Measurements from ENCODE around the gene ADGRV1.
"Not testable (repeated sequence)": the region's sequence is repeated elsewhere in the genome, so short reads cannot be mapped to it uniquely, and the experiment has no call there.

The ADGRV1 gene

DNA sequence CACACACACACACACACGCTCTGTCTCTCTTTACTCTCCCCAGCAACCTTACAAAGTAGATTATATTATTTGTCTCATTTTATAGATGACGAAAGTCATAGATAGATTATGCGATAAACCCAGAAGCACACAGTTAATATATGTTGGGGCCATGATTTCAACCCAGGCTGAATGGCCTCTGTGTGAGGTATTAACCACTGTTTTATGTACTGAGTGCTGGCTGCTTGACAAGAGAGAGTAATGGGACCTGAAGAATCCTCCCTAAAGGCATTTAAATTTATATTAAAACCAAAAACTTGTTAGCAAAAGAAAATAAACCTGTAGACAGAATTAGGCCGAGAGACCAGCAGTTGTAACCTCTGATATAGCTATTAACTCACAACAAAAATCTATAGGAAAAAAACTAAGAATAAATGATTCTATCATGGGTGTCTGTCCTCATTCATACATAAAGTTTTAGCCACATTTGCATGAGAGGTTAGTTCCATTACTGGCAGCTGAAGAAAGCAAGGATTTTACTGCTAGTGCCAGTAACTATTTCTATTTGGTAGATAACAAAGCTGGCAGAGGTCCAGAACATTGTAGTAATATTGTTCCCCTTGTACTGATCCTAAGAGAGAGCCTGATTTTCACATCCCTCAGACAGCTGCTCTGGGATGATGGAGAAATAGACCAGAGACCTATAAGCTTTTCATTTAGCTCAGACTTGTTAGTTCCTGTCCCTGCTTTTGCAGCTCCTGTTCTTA is 250.9 kb downstream of the ADGRV1 start:
- Histone ChIP-seq H3K27ac (replicated peaks) (no peak overlapping the region), H3K4me3 (replicated peaks; ENCODE audit: insufficient read depth, low read length) (no peak overlapping the region), H3K27me3 (ENCODE audit: insufficient read depth, poor library complexity, severe bottlenecking) (no peaks in the 10 kb centered on the region)
- TF ChIP-seq, protein P1, sequence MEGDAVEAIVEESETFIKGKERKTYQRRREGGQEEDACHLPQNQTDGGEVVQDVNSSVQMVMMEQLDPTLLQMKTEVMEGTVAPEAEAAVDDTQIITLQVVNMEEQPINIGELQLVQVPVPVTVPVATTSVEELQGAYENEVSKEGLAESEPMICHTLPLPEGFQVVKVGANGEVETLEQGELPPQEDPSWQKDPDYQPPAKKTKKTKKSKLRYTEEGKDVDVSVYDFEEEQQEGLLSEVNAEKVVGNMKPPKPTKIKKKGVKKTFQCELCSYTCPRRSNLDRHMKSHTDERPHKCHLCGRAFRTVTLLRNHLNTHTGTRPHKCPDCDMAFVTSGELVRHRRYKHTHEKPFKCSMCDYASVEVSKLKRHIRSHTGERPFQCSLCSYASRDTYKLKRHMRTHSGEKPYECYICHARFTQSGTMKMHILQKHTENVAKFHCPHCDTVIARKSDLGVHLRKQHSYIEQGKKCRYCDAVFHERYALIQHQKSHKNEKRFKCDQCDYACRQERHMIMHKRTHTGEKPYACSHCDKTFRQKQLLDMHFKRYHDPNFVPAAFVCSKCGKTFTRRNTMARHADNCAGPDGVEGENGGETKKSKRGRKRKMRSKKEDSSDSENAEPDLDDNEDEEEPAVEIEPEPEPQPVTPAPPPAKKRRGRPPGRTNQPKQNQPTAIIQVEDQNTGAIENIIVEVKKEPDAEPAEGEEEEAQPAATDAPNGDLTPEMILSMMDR (IDR thresholded peaks at IDR 0.05; ENCODE audit: insufficient read depth, low read length): no peak
- TF ChIP-seq POLR2AphosphoS5 (IDR thresholded peaks at IDR 0.05; ENCODE audit: low read depth): no peak
- no peak for TF ChIP-seq SPI1 (IDR thresholded peaks at IDR 0.05; ENCODE audit: borderline replicate concordance, low read depth)
- TF ChIP-seq, protein P2, sequence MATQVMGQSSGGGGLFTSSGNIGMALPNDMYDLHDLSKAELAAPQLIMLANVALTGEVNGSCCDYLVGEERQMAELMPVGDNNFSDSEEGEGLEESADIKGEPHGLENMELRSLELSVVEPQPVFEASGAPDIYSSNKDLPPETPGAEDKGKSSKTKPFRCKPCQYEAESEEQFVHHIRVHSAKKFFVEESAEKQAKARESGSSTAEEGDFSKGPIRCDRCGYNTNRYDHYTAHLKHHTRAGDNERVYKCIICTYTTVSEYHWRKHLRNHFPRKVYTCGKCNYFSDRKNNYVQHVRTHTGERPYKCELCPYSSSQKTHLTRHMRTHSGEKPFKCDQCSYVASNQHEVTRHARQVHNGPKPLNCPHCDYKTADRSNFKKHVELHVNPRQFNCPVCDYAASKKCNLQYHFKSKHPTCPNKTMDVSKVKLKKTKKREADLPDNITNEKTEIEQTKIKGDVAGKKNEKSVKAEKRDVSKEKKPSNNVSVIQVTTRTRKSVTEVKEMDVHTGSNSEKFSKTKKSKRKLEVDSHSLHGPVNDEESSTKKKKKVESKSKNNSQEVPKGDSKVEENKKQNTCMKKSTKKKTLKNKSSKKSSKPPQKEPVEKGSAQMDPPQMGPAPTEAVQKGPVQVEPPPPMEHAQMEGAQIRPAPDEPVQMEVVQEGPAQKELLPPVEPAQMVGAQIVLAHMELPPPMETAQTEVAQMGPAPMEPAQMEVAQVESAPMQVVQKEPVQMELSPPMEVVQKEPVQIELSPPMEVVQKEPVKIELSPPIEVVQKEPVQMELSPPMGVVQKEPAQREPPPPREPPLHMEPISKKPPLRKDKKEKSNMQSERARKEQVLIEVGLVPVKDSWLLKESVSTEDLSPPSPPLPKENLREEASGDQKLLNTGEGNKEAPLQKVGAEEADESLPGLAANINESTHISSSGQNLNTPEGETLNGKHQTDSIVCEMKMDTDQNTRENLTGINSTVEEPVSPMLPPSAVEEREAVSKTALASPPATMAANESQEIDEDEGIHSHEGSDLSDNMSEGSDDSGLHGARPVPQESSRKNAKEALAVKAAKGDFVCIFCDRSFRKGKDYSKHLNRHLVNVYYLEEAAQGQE (IDR thresholded peaks at IDR 0.05; ENCODE audit: insufficient replicate concordance, low read depth): no peak
- no peak for TF ChIP-seq GABPA (IDR thresholded peaks at IDR 0.05; ENCODE audit: low read depth)
- no peak for DNase-seq (ENCODE audit: low read depth in 1 of 2, low spot score in 1 of 2)

DNA sequence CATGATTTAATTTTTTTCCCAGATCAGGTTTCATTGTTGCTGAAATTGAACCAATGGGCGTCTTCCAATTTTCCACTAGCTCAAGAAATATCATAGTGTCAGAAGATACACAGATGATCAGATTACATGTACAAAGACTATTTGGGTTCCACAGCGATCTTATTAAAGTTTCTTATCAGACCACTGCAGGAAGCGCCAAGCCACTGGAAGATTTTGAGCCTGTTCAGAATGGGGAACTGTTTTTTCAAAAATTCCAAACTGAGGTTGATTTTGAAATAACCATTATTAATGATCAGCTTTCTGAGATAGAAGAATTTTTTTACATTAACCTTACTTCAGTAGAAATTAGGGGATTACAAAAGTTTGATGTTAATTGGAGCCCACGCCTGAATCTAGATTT is 251.6 kb downstream of the ADGRV1 start:
- no peak for DNase-seq (ENCODE audit: low read depth in 1 of 2, low spot score in 1 of 2)
- Histone ChIP-seq H3K27me3 (ENCODE audit: insufficient read depth, poor library complexity, severe bottlenecking) (no peaks in the 10 kb centered on the region), H3K27ac (replicated peaks) (no peak overlapping the region), H3K4me3 (replicated peaks; ENCODE audit: insufficient read depth, low read length) (no peak overlapping the region)
- TF ChIP-seq GABPA (IDR thresholded peaks at IDR 0.05; ENCODE audit: low read depth) (no peak), SPI1 (IDR thresholded peaks at IDR 0.05; ENCODE audit: borderline replicate concordance, low read depth) (no peak), POLR2AphosphoS5 (IDR thresholded peaks at IDR 0.05; ENCODE audit: low read depth) (no peak)
- TF ChIP-seq, protein P1 (IDR thresholded peaks at IDR 0.05; ENCODE audit: insufficient read depth, low read length): no peak
- TF ChIP-seq, protein P2 (IDR thresholded peaks at IDR 0.05; ENCODE audit: insufficient replicate concordance, low read depth): no peak

DNA sequence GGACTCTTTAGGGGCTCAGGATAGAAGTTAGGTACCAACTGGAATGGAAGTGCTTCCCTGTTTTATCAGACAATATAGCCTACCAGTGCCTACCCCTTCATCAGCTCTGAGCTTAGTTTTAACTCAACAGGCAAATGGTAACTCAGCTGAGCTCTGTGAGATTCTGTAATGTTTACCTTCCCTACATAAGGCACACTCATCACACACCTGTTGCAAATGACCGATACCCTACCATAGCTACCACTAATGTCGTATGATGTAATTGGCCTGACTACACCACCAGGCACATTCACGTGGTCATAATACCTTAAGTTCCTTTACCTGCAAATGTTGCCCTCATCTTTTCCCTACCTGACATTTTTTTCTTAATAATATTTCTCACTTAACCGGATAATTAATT is 254.8 kb downstream of the ADGRV1 start:
- DNase-seq (ENCODE audit: low read depth in 1 of 2, low spot score in 1 of 2): no peak
- Histone ChIP-seq H3K27ac (replicated peaks) (no peak overlapping the region), H3K4me3 (replicated peaks; ENCODE audit: insufficient read depth, low read length) (no peak overlapping the region), H3K27me3 (ENCODE audit: insufficient read depth, poor library complexity, severe bottlenecking) (no peaks in the 10 kb centered on the region)
- TF ChIP-seq, protein P2 (IDR thresholded peaks at IDR 0.05; ENCODE audit: insufficient replicate concordance, low read depth): no peak
- TF ChIP-seq SPI1 (IDR thresholded peaks at IDR 0.05; ENCODE audit: borderline replicate concordance, low read depth) (no peak), GABPA (IDR thresholded peaks at IDR 0.05; ENCODE audit: low read depth) (no peak), POLR2AphosphoS5 (IDR thresholded peaks at IDR 0.05; ENCODE audit: low read depth) (no peak)
- TF ChIP-seq, protein P1 (IDR thresholded peaks at IDR 0.05; ENCODE audit: insufficient read depth, low read length): no peak

GRCh38 chr5:90822062-90822461 is 263.5 kb downstream of the ADGRV1 start:
- not testable (repeated sequence) for H3K4me3 ChIP-seq (replicated peaks; ENCODE audit: insufficient read depth, low read length); DNase-seq (ENCODE audit: low read depth in 1 of 2, low spot score in 1 of 2)

More at GRCh38 chr5:90822062-90822461, 263.5 kb downstream of the ADGRV1 start:
- not testable (repeated sequence) for H3K27ac ChIP-seq (replicated peaks); H3K27me3 ChIP-seq (ENCODE audit: insufficient read depth, poor library complexity, severe bottlenecking)

Measured in HL-60 (cell line).